NCI-H524 treated with DMSO at 0.1 percent for 48 hours (cell line): Measurements from ENCODE around the gene CD58.

ENCODE experiments used
- DNase-seq: peaks from one replicate; lab custom pipeline; 2025; lab: John Stamatoyannopoulos, UW

Gene CD58

GRCh38 chr1:116538544-116538943, 32.3 kb downstream of the CD58 start:
- DNase-seq = peak; percentile 98

- no peak for DNase-seq
Measured at GRCh38 chr1:116537898-116538297, 32.9 kb downstream of the CD58 start.

DNA sequence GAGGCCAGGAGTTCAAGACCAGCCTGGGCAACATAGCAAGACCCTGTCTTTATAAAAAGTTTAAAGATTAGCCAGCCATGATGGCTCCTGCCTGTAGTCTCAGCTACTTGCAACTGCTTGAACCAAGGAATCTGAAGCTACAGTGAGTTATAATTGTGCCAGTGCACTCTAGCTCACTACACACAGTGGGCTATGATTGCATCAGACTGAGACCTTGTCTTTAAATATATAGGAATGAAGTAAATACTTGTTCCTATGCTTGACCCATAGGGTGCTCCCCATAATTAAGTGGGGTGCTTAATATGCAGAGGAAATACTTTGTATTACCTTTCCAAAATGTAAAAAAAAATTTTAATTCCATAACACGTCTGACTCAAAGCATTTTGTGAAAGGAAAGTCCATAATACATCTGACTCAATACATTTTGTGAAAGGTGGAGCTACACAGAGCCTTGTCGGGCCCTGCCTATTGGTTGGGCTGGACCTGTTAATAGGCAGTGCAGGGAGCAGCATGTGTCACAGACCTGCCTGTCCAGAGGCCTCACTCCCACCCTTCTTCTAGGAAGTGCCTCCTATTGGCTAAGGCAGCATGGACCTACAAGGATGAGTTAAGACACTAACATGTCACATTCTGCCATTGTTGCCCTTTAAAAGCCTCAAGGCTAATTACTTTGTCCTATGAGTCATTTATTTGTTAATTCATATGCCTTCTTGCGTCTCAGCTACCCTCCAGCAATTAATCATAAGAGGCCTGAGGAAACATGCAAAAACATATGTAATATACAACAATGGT, 33.6 kb downstream of the CD58 start:
- DNase-seq = no peak

GRCh38 chr1:116534014-116534739, 36.6 kb downstream of the CD58 start:
- no peak for DNase-seq

DNA sequence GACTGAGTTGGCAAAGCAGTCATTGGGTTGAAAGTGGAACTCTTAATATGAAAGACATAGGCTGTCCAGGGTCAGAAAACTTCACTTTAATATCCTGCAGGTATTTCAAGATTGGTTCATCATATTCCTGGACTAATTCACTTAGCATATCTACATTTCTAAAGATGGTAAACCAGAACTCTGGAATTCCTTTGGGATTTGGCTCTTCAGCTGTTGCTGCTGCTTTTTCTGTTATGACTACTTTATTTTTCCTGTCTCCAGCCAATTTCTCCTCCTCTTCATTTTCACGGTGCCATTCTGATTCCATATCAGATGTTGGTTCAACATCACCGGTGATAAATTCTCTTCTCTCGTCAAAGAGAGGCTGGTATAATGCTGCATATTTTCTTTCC, 37.4 kb downstream of the CD58 start:
- no peak for DNase-seq

GRCh38 chr1:116532671-116533428, 38.0 kb downstream of the CD58 start:
- DNase-seq = no peak

GRCh38 chr1:116531917-116532316, 38.9 kb downstream of the CD58 start:
- DNase-seq = no peak

DNA sequence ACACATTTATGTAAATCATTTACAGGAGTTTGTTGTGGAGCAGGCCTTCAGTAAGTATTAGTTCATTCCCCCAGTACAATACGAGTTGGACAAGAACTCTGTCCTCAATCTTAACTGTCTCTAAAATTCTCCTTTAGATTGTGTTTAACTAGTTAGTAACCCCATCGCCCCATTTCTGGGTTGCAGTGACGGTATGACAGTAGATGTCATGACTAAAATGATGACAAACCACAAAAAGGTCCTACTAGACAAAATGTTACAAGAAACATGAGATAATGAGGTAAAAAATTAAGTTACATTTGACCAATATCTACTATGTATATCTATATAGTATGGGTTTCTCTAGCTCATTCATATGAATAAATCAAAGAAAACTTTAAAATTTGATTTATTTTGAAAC, 41.1 kb downstream of the CD58 start:
- no peak for DNase-seq

GRCh38 chr1:116529199-116529631, 41.6 kb downstream of the CD58 start:
- no peak for DNase-seq

- DNase-seq = no peak
Measured at GRCh38 chr1:116528329-116529083, 42.3 kb downstream of the CD58 start.

GRCh38 chr1:116525440-116525839, 45.4 kb downstream of the CD58 start:
- DNase-seq = no peak

- DNase-seq = no peak
Measured at GRCh38 chr1:116521186-116521585, 49.6 kb downstream of the CD58 start.

GRCh38 chr1:116518400-116518799, 52.4 kb downstream of the CD58 start:
- no peak for DNase-seq

DNA sequence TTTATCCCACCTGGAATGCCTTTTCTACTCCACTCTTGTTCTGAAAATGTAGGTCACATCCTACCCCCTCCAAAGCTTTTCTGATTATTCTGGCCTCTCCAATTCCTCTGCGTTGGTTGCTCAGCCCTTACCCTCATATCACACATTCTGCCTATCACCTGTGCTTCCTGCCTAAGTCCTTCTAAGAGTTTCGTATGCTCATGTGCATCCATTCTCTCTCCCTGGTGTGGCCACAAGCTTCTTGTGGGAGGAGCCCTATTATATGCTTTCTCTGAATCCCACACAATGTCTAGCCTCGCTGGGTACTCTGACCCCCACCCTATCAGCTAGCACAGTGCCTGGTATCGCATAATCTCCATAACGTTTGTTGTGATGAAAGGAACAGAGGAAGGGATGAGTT, 54.2 kb downstream of the CD58 start:
- no peak for DNase-seq

DNA sequence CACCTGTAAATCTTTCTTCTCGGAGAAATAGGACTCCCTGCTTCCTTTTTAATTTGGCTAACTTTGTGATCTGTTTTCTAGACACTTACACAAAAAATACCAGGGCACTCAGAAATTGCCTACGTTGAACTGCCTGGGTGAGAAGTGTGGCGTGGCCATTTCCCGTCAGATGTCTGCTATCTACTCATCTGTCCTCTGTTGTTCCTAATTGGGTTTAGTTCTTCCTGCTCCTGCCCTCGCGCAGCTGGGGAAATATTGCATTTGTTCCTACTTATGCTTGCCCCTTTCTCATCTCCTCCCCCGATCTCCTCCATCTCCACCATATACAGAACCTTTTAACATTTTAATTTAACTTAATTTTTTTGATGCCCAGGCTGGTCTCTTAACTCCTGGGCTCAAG, 55.1 kb downstream of the CD58 start:
- DNase-seq = no peak

DNA sequence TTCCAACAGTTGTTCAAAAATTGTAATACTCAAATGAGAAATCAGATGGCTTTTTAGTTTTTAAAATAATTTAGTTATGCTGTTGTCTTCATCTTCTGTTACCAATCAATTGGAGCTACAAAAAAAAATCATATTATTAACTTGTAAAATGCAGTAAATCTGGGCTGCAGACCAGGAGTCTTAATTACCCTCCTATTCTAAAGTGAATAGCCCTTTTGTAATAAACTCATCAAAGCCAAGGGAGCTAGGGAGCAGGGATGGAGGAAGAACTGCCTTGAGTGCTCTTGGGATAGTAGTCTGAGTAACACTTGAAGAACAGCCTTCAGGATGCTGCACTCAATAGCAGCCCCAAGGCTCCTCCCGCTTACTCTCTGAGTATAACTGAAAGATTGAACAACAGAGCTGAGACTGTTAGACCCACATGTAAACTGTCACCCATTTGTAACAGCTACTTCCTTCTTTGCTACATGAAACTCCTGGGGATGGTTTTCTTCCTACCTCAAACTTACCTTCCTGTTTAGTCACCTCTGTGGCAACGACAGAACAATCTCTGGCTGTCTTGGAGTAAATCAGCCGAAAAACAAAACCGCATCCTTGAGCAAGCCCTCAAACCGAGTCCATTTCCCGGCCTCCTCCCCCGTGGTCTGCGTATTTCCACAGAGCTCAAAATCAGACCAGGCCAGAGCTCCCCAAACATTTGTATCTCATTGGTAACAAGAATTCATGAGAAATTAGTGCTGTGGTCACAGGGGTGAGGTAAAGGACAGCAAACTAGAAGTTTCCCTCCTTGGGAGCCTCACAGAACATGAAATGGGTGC, 55.9 kb downstream of the CD58 start:
- no peak for DNase-seq

- DNase-seq = no peak
Measured at GRCh38 chr1:116513956-116514355, 56.9 kb downstream of the CD58 start.

- DNase-seq = no peak
Measured at GRCh38 chr1:116511459-116512019, 59.3 kb downstream of the CD58 start.

- no peak for DNase-seq
Measured at GRCh38 chr1:116510361-116510760, 60.5 kb downstream of the CD58 start.
